ENCODE measurements around the gene GGN.

DNA sequence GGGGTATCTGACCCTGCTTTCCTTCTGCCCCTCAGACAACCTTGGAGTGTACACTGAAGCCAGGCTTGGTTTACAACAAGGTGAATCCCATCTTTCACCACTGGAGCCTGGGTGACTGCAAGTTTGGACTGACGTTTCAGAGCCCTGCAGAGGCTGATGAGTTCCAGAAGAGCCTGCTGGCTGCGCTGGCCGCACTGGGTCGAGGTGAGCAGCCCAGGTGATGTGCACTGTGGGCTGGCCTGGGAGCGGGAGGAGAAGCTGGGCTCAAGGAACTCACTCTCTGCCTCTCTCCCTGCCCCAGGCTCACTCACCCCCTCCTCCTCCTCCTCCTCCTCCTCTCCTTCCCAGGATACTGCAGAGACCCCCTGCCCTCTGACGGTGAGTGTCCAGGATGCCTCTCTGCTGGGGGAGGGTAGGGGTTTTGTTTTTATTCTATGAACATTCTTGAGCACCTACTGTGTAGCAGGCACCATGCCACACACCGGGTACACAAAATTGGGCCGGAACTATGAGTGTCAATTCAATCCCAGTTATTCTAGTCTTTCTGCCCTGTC, 4.2 kb upstream of the GGN start:
- TF ChIP-seq, protein P1, sequence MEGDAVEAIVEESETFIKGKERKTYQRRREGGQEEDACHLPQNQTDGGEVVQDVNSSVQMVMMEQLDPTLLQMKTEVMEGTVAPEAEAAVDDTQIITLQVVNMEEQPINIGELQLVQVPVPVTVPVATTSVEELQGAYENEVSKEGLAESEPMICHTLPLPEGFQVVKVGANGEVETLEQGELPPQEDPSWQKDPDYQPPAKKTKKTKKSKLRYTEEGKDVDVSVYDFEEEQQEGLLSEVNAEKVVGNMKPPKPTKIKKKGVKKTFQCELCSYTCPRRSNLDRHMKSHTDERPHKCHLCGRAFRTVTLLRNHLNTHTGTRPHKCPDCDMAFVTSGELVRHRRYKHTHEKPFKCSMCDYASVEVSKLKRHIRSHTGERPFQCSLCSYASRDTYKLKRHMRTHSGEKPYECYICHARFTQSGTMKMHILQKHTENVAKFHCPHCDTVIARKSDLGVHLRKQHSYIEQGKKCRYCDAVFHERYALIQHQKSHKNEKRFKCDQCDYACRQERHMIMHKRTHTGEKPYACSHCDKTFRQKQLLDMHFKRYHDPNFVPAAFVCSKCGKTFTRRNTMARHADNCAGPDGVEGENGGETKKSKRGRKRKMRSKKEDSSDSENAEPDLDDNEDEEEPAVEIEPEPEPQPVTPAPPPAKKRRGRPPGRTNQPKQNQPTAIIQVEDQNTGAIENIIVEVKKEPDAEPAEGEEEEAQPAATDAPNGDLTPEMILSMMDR (IDR thresholded peaks at IDR 0.05), result no peak
- TF ChIP-seq POLR2A (IDR thresholded peaks at IDR 0.05), result no peak

Measured in lower leg skin (tissue), 3 donors.